Hindlimb muscle (tissue), 1 donor: ENCODE results near the gene RAD51. TPM values are rescaled to one million over a fixed set of nuclear protein-coding genes. Genes with fewer than 3 reads are reported as not detected.

Experiments
- DNase-seq: peaks from one replicate; pipeline ENCODE4 v3.0.0-alpha.2; 2013
- polyA plus RNA-seq: library from polyadenylated mRNA; unstranded; fragments of 120-200 nt; gene quantifications from one replicate; pipeline ENCODE4 v1.2.1, GENCODE V29; 2013; ENCODE audit not compliant: insufficient read length

Gene RAD51
- polyA plus RNA-seq, 1 donor: 6.1 TPM

DNA sequence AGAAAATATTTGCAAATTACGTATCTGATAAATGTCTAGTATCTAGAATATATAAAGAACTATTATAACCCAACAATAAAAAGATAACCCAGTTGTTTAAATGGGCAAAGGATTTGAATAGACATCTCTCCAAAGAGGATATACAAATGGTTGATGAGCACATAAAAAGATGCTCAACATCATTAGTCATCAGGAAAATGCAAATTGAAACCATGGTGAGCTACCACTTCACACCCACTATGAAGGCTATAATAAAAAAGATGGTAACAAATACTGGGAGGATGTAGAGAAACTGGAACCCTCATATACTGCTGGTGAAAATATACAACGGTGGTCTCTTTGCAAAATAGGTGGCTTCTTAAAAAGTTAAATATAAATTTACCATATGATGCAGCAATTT is 28.0 kb downstream of the RAD51 start:
- DNase-seq: no peak

DNA sequence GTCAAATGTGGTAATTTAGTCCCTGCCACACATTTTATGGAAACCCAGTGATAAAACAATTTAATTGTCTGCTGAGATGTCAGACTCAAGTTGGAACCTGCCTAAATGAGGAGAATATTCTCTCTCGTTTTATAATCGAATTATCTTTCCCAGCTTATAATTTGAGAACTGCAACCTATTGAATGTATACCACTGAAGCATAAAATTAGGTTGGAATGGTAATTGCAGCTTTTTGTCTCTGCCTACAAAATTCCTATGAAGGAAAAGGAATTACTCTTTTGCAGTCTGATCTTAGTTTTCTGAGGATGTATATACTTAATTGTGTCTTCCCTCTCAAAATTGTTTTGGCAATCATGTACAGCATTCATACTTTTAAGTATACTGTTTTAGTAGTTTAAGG is 28.9 kb downstream of the RAD51 start:
- no peak for DNase-seq

DNA sequence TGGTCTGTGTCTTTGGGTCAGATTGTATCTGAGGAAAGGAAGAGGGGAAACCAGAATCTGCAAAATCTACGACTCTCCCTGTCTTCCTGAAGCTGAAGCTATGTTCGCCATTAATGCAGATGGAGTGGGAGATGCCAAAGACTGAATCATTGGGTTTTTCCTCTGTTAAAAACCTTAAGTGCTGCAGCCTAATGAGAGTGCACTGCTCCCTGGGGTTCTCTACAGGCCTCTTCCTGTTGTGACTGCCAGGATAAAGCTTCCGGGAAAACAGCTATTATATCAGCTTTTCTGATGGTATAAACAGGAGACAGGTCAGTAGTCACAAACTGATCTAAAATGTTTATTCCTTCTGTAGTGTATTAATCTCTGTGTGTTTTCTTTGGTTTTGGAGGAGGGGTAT is 36.1 kb downstream of the RAD51 start:
- DNase-seq: peak; percentile 39

DNA sequence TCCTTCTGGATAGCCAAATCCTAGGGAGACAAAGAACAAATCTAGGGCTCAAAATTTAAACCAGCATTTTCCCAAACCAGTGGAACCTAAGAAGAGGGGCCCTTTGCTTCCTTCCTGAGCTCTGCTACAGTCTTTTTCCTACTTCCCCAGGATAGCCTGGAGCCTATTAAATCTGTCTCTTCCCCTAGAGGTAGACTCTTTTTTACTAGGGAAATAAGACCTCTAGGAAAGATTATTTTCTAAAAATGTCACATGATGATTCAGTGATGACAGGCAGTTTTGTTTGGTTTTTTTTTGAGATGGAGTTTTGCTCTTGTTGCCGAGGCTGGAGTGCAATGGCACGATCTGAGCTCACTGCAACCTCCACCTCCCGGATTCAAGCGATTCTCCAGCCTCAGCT is 41.6 kb downstream of the RAD51 start:
- DNase-seq: no peak

DNA sequence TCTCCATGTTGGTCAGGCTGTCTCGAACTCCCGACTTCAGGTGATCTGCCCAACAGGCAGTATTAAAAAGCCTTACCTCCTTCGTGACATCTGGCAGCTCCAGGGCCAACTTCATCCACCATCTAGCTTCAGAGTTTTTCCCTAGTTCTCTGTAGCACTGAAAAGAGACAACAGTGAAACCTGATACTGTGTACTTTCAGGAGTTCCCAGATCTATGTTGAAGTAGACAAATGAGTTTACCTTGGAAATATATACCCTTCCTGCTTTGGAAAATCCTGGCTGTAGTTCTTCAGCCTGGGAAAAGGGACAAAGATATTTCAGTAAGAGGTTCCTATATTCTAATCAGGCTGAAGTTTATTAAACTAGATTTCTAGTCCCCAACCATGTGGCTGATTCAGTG is 42.1 kb downstream of the RAD51 start:
- no peak for DNase-seq

DNA sequence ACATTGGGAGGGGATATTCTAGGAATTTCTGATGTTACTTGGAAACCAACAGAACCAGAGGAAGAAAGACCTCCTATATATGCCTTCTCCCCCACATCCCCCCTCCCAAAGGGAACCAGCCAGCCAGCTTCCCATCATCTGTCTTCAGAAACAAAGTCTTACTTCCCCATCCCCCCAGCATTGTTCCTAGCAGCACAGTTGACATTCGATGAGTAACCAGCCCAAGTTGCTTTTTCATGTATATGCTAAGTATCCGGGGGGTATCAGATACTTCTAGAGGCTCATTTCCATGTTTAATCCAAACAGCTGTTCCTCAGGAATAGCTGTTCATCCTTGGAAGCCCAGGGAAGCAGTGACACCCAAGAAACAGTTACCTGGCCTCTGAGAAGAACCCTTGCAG is 44.1 kb downstream of the RAD51 start:
- DNase-seq: no peak

DNA sequence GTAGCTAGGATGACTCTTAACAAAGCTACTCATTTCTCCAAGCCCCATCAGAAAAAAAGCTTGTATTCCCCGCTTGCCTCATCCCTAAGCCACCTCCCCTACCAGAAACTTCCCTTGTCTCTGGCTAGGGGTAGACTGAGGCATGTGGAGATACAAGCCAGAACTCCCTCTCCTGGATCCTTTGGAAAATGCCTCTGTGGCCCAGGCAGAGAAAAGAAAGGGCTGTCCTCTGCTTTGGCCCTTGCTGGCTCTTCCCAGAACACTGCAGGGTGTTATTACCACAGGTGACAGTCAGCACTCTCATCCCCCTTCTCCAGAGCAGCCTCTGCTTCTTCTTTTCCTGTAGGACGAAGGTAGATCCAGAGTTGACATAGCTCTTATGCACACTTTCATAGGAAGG is 44.9 kb downstream of the RAD51 start:
- no peak for DNase-seq

DNA sequence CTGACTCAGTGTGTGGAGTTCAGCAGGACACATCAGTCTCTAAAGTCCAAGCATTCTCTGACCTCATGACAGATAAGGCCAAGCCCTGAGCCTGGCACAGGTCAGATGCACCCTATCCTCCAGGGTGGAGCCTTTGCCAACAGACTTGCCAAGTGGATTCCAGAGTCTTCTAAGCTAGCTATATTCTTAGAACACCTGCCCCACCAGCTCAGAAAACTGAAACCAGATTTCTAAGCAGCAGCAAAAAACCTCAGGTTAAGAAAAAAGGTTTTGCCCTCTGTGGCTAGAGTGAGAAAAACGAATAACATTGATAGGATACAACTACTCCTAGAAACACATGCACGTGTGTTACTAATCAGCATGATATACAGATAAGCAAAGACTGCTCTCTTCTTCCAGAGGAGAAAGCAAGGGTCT is 48.5 kb downstream of the RAD51 start:
- no peak for DNase-seq

DNA sequence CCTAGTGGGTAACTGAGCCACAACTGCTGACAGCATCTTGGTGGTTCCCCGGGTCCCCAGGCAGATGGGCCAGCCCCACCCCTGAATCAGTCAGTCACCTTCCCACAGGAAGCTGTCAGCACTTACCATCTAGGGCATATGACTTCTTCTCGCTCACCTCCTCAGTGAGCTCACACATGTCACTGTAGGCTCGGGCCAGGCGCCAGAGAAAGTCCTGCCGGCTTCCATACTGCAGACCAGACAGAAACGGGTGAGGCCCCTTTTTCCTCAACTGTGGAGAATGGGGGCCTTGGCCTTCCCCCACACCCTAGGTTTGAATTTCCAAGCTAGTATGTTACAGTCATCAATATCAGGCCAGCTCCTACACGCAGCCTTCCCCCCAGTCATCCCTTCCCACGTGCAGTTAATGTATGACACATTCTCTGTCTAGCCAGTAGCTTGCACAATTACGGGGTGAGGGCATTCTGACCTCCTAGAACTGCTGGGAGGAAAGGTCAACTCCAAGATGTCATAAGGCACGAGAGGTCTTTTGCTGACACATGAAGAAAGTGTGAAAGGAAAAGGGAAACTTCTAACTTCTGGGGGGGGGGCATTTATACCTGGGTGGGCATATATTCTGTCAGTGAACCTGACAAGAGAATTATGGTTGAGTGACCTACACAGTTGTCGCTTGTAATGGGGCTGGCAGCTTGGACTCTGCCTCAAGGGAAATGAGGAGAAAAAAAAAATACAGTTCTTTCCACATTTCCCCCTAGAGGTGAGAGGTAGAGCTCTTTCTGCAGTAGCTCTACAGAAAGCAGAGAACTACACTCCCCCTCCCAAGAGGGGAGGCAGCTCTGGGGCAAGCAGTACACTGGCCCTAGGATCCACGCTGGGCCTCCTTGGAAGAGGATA is 49.2 kb downstream of the RAD51 start:
- DNase-seq: no peak

DNA sequence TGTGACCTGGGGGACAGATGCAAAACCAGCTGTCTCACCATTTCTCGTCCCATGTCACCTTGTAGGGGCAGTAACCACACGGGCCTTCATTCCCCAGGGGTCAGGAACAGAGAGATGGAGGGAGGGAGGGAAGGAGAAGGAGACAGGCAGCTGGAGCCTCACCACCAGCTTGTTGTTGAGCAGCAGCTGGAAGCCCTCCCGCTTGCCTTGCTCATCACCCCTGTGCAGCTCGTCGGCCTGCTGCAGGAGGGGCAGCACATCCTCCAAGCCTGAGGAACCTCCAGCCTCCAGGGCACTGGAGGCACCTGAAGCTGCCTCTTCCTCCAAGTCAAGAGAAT is 49.8 kb downstream of the RAD51 start:
- no peak for DNase-seq

DNA sequence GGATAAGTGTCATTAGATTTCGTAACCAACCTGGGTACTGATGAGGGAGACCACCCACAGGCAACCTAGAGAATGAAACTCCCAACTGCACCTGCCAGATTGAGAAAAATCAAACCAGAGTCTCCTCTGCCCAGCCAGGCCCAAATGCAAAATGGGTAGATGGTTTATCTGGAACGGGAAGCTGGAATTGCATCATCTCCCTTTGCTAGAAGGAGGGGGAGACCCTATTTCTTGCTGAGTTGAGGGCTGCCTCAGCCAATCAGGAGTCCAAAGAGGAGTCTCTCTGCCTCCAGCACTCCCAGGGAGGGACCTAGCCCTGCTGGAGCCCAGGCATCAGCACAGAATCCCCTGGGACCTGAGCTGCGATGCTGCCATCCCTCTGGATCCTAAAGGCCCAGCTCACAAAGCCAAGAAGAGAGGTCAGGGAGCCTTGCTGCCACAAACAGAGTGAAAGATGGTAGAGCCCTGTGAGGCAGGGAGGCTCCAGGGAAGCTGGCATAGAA is 52.0 kb downstream of the RAD51 start:
- DNase-seq: no peak

DNA sequence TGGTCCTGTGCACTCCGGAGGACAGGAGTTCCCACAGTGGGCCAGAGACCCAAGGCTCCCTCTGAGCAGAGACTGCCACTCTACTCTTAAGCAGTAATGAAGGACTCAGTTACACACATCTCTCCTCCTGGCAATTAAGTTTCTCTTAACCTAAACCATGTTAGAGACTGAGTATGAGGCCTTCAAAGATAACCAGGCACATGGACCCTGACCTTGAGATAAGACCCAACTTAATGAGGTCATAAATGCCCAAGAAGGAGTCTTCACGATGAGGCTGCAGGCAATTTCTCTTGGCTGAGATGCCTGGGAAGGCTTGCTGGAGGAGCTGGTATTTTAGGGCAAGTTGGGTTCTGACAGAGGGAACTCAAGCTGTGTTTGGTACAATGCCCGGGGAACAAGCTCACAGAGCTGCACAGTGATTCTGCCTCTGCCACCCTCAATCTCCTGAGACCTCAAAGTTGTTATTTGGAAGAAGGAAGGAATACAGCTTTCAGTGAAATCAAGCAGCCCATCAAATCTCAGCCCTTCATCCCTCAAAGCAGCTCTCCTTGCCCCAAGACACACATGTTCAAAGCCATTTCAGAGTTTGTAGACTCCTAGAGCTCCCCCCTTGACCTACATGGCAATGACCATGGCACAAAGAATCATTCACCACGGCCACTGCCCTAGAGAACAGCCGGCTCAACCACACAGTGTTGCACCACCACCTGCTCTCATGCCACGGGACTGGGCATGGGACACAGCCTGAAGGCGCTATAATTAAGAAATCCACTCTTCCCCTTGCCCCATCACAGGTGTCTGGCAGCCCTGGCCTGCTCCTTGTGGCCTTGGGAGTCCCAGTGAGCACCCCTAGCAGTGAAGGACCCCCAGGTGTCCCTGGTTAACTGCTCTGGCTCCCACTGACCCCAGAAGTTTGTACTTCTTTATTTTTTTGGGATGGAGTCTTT is 53.0 kb downstream of the RAD51 start:
- no peak for DNase-seq

DNA sequence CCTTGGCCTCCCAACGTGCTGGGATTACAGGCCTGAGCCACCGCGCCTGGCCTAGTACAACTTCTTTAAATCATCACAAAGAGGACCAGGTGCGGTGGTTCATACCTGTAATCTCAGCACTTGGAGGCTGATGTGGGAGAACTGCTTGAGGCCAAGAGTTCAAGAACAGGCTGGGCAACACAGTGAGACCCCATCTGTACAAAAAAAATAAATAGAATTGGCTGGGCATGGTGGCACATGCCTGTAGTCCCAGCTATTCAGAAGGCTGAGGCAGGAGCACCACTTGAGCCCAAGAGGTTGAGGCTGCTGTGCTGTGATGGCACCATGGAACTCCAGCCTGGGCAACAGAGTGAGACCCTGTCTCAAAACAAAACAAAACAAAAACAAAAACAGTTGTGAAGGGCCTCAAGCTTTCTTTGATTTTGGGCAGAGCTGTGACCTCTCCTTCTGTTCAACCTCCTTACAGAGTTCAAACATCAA is 54.2 kb downstream of the RAD51 start:
- DNase-seq: no peak

DNA sequence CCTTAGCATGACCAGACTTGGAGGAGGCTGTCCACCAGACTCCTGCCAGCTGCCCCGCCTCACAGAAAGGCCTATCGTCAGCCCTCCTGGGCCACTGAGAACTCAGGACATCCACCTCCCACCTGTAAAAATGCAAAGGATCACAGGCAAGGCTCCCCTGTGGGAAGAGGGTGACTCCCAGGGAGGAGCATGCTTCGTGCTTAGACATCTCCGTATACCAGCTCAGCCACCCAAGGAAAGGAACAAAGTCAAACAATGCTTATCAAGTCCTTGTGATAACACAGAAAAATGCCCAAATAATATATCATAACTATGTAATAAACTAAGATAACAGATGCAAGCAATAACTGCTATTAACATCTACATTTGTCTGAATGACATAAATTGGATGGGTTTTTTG is 55.9 kb downstream of the RAD51 start:
- no peak for DNase-seq

DNA sequence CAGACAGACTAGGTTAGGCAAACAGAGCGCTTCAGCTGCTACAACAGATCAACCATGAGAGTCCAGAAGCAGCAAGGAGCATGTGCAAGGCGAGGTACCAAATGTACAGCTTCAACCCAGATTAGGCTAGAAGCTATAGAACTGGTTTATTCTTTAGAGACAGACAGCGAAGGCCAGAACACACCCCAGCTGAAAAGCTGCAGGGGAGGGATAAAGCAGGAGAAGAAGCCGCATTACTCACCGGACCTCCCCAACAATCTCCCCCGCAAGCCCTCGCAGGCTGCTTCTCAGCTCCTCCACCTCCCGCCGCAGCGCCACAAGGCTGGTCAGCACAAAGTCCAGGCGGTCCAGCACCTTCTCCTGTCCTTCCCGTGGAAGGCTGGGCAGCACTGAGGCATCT is 56.8 kb downstream of the RAD51 start:
- no peak for DNase-seq

DNA sequence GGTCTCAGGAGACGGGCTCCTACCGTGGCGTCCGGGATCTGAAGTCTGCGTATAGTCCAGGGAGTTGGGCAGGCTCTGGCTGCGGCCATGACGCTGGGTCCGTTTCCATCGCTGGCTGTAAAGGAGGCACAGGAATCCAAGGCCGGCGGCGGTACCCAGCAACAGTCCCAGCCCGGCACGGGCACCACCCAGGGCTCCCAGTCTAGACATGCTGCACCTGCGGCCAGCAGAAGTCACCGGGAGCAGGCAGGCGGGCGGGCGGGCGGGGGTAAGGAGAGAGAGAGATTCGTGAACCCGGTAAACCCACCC is 59.6 kb downstream of the RAD51 start:
- DNase-seq: no peak

DNA sequence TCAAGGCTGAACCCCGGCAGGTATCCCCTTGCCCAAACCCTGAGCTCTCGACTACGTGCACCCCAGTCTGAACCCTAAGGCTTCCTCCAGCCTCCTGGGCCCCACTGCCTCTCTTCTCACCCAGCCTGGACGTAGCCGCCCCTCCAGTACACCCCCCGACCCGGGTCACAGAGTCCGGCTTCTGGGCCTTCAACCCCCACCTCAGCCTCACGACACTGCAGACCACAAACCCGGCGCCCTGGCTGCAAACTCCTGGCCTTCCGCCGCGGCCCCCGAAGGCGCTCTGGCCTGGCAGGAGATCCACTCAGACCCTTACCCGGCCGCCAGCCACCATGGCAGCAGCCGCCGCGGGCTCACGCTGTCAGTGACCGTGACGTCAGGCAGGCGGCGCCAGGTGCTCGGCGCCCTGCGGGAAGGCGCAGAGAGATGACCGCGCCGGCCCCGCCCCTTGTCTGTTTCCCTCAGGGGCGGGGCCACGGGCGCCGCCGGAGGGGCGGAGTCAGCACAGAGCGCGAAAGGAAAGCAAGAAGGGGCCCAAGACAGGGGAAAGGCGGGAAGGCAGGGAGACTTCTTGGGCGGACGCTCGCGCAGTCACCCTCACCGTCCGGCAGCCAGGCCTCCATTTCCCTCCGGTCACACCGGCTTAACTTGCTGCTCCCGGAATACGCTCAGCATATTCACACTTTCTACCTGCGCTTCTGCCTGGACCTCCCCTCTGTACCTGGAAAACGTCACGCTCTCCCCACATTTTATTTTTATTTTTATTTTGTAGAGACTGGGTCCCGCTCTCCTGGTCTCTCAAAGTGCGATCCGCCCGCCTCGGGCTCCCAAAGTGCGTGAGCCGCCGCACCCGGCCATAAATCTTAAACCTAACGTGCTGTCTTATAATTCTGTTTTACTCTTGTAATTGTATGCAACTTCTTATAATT is 60.2 kb downstream of the RAD51 start, which contains the start of gene RMDN3:
RMDN3 (minus strand) TSS at position 372 of the 929 bp plus-strand sequence. CDS start 471 bp downstream, outside the sequence.
- DNase-seq: peak; percentile 98

DNA sequence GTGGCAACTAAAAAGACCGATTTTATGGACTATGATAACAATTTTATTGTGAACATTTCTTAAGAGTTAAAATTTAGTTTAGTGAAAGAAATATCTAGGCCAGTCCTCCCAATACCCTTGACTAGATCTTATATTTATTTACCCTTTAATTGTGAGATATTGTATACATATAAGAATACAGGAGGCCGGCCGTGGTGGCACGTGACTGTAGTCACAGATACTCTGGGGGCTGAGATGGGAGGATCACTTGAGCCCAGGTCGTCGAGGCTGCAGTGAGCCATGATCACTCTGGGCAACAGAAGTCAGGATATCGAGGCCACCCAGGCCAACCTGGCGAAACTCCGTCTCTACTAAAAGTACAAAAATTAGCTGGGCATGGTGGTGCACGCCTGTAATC is 60.8 kb downstream of the RAD51 start:
- DNase-seq: no peak

DNA sequence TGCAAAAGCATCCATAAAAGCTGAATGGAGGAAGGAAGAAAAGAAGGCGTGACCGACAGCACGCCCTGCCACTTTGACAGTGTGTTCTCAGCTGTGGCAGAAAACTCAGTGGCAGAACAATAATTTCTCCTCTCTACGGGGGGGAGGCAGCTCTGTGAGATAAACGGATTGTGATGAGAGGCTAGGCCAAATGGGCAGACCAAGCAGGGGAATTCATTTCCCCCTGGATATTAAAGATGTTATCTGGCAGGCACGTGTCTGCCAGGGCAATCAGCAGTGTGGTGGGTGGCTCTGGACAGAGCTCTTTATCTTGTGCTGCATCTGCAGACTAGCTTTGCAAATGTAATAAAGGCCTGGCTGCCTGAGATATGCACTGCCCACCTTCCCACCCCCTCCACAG is 62.0 kb downstream of the RAD51 start:
- no peak for DNase-seq

DNA sequence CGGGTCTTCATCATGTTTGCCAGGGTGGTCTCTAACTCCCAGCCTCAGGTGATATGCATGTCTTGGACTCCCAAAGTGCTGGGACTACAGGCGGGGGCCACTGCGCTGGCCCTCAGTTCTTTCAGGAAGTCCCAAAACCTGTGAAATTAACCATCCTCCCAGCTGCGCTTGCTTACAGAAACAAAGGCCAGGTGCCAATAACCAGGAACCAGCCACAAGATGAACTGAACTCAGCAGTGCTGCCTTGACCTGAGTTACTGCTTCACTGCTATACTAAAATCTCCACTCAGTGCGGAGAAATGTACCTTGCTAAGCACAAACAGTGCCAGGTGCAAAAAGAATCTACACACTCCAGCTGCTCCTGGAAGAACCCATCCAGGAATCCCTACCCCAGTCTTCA is 65.0 kb downstream of the RAD51 start:
- no peak for DNase-seq

DNA sequence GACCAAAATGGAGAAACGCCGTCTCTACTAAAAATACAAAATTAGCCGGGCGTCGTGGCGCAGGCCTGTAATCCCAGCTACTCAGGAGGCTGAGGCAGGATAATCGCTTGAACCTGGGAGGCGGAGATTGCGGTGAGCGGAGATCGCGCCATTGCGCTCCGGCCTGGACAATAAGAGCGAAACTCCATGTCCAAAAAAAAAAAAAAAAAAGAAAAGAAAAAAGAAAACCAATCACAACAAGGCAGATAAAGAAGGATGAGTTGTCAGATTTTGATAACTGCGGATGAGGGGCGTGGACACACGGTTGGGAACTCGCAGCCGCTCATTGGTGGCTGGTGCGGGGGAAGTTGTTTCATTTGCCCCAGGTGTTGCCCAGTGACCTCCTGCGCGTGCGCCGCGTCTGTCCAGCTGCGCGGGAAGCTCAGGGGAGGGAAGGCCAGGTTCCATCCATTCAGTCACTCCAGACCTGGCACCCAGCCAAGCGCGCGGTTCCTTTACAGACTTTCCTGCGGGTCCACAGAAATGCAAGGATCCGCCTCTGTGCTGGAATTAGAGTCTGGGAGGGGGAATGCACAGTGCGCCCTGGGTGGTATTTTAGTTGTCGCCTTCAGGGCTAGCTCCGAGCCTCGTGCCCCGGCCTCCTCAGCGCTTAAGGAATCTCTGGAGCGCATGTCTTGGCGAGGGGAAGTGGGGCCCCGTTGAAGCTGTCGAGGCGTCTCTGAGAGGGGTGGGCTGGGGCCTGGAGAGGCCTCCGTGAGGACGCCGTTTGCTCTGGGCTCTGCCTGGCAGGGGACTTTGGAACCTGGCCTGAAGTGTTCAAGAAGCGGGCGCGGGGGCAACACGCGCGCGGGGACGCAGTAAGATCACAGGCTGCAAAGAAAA is 68.2 kb downstream of the RAD51 start:
- DNase-seq: peak; percentile 71
